Kasumi-1 (cell line): ENCODE measurements around the gene ZBED2.
"Not testable (repeated sequence)": the region's sequence is repeated elsewhere in the genome, so short reads cannot be mapped to it uniquely, and the experiment has no call there.

Source experiments
- DNase-seq, 2 experiments: peaks; one replicate each; lab custom pipeline; 2025; lab: John Stamatoyannopoulos, UW

Gene ZBED2, protein sequence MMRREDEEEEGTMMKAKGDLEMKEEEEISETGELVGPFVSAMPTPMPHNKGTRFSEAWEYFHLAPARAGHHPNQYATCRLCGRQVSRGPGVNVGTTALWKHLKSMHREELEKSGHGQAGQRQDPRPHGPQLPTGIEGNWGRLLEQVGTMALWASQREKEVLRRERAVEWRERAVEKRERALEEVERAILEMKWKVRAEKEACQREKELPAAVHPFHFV

DNA sequence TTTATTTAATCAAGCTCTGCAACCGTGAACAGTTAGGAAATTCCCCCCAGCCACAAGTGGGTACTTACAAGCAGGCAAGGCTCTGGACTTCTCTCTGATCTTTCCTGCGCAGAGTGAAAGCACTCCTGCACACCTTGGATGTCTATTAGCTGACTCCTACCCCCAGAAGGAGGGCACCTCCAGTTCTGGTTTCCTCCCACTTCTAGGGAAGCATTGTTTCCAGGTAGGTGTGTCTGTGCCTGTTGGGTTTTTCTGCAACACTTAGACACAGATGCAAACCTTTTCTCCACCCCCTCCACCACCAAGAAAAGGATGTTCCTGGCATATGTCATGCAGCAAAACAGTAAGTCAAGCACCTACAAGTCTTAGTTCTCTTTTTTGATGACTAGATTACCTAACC lies at the start of gene ZBED2:
TSS of gene ZBED2 (minus strand) at position 115 of the 400 bp plus-strand sequence. CDS start 1,145 bp downstream, outside the sequence.
- no peak for DNase-seq

DNA sequence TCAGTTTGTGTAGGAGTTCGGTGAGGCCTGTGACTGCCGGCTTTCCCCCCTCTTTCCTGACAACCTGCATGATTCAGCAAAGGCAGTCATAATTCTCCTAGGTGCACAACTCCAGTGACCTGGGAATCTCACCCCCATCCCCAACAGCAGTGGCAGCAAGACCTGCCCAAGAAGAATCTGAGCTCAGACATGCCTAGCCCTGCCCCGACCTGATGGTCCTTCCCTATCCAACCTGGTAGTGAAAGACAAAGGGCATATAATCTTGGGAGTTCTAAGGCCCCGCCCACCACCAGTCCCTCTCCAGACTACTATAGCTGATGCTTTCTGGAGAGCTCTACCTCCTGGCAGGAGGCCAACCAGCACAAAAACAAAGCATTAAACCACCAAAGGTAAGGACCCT lies 44.2 kb upstream of the ZBED2 start:
- DNase-seq = no peak

DNA sequence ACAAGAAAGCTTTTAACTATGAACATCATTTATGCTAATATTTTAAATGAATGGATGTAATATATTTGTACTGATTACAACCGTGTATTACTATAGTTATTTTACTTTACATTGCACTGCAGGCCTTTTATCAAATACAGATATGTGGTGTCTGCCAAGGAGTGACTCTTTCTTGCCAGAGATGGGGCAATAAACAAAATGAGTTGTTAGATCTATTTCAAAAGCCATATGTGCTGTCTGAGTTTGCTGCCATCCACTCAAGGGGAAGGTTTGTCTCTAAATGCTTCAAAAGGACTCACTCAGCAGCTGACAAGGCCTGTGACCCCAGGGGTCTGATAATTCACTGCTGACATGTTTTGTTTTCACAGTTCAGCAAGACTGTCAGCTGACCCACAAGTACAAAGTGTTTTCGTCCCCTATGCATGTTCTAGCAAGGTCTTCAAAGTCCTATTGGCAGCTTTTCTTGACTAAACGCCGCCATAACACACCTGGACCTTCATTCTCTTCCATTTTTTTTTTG lies 41.3 kb upstream of the ZBED2 start:
- DNase-seq = no peak

DNA sequence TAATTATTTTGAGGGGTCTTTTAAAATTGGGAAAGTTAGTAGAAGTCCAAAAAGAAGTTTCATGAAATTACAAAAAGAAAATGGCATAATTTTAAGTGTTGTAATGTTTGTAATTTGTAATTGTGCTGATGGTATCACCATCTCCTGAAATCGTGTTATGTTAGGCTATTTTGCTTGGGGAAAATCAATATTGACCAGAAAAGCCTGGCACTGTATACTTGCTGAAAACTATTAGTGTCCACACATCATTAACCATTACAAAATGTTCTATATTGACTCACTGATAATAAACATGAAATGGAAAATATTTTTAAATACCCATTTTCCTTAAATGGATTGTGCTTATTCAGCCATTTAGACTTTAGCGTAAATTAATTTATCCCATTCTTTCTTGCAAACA lies 40.3 kb upstream of the ZBED2 start:
- no peak for DNase-seq

DNA sequence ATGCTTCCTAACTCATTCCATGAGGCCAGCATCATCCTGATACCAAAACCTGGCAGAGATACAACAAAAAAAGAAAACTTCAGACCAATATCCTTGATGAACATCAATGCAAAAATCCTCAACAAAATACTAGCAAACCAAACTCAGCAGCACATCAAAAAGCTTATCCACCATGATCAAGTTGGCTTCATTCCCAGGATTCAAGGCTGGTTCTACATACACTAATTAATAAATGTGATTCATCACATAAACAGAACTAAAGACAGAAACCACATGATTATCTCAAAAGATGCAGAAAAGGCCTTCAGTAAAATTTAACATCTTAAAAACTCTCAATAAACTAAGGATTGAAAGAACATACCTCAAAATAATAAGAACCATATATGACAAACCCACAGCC lies 35.5 kb upstream of the ZBED2 start:
- not testable (repeated sequence) for DNase-seq

DNA sequence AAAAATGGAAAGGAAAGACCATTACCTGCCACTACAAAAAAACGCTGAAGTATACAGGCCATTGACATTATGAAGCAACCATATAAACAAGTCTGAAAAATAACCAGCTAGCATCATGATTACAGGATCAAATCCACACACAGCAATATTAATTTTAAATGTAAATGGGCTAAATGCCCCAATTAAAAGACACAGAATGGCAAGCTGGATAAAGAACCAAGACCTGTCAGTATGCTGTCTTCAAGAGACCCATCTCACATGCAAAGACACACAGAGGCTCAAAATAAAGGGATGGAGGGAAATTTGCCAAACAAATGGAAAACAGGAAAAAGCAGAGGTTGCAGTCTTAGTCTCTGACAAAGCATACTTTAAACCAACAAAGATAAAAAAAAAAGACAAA lies 33.9 kb upstream of the ZBED2 start:
- not testable (repeated sequence) for DNase-seq

DNA sequence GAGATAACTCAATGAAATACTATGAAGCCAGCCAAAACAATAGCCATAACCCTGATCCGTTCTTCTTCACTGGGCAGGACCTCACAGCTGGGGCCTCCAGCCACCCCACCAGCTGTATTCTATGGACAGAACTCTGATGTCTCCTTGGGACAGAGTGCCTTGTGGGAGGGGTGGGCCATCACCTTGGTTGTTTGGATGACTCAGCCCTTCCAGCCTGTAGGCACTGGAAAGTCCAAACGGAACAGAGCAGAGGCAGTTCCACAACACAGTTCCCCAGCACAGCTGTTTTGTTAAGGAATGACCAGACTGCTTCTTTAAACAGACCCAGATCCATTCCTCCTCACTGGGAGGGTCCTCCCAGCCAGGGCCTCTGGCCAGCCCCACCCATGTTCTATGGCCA lies 31.9 kb upstream of the ZBED2 start:
- DNase-seq = no peak

DNA sequence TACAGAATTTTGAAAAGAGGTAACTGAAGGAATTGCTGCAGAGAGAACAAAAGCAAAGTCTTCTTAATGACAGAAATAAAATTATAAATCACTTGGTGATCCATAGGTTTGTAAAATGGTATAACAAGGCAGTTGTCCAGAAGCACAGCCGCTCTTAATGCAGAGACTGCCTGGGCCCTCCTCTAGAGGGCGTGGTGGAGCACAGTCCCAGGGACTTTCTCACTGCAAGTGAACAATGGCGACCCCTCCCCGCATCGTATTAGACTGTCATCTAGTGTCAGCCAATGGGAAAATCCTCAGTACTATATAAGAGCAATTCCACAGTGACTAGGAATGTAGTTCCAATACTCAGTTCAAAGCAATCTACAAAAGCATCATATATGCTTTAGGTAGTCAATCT lies 26.4 kb upstream of the ZBED2 start:
- DNase-seq = no peak

DNA sequence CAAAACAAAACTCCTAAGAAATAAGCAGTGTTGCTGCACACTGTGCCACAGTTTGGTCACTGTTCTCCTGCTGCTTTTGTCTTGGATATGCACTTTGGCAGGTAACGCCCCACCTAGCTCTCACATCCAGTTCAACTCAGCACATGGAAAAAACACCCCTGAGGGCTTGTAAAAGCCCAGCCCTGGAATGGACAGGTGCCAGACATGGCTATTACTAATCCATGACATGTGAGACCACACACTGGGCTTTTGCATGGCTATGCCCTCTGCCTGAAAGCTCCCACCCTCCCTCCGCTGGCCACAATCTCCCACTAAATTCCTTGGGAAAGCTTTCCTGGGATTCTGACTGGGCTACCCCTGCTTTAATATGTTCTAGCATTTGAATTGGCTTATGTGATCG lies 24.7 kb upstream of the ZBED2 start:
- no peak for DNase-seq

DNA sequence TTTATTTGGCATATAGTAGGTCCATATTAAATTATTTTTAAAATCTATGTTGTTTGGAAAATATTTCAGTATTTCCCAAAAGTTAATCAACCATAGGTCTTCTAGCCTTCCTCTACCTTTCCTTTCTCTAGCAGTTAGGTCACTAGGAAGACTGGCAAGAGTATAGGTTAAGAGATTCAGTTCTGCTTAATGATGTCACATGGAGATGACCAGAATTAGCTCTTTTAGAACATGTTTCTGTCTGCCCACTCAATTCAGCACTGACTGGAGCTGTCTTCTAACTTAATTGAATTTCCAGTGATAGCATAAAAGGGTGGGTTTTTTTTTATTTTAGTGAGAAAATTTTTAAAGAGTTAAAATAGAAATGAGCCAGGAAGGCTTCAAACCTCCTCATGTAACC lies 23.8 kb upstream of the ZBED2 start:
- DNase-seq = no peak

DNA sequence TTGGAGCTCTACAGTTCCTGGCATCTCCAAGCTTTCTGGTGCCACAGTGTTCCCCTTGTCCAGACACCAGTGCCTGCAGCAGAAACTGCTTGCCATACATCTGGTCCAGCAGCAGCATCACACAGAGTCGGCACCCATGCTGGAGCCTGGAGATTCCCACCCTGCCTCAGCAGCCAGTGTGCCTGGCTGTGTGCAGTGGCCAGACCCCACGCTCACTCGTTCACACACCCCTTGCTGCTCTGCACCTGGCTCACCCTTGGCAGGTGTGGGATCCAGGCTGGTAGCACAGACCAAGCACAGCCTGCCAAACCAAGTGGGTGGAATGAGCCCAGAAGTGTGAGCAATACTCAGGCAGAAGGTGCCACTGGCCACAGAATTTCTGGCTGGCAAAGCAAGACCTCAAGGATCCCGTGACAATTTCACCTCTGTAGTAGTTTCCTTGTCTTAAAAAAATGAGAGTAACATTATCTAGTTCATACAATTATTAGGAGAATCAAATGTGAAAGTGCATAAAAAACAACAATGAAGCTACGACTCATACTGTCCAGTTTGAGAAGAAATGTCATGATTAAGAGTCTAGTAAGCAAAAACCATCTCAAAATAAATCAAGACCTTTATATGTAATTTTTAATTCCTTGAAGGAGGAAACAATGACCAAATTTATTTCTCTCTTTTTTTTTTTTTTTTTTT lies 22.9 kb upstream of the ZBED2 start:
- DNase-seq = no peak

DNA sequence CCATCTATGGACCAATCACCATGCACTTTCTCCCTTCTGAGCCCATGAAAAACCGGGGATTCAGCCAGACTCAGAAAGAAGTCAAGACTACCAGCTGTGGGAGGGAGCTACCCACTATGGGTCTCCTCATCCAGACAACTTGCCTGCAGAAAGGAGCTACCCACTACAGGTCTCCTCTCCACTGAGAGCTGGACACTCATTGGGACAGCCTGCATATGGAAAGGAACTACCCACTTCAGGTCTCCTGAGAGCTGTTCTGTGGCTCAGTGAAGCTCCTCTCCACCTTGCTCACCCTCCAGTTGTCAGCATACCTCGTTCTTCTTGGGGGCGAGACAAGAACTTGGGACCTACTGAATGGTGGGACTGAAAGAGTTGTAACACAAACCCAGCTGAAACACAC lies 22.3 kb upstream of the ZBED2 start:
- DNase-seq = no peak

DNA sequence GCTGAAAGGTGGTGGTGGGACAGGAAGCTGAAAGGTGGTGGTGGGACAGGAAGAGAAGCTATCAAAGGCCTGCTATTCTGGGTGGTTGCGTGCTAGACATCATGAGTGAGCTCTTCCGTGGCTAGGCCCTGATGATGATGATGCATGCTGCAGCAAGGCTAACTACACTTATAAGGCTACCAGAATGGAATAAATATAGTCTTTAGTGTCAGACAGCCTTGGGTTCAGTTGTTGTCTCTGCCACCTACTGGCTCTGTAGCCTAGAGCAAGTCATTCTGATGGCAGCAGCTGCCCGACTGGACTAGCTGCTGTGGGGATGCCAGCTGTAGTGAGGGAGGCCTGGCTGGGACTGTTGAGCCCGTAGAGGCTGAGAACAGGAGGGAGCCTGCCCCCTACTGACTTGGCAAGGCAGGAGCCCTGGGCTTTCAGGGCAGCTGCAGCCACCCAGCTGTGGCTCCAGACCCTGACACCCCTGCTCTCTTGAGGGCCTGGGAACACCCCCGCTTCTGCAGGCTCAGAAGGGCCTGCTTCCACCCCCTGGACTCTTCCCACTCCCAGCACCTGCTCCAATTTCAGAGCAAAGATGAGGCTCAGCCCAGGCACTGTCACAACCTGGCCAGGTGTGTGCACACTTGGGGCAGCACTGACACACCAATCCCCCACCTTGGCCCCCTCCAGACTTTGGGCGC lies 21.4 kb upstream of the ZBED2 start:
- no peak for DNase-seq

DNA sequence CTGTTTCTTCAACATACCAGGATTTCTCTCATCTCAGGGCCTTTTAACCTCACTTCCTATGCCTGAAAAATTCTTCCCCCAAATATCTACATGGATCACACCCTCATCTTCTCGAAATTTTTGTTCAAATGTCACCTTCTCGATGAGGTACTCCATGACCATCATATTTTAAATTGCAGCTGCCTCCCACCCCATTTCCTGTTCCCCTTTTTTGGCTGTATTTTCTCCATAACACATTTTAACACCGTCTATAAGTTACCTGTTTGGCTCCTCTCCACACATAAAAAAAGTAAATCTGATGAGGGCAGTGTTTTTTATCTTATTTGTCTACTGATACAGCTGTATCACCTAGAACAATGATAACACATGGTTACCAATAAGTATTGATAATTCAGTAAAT lies 20.7 kb upstream of the ZBED2 start:
- DNase-seq = no peak

DNA sequence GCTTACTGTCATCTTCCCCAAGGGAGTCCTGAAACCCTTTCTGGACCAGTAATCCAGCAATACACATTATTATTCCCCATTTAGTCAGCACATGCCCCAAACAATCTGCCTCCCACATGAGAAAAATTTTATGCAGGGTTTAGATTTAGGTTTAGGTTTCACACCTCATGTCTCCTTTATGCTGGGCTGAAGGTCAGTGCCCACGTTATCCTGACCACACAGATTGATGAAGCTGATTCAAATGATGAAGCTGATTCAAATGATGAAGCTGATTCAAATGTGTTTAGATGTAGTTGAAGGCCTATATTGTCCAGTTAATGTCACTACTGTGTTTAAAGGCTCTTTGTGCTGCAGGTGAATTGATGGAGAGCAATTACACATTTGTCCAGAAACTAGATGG lies 18.1 kb upstream of the ZBED2 start:
- DNase-seq = no peak

DNA sequence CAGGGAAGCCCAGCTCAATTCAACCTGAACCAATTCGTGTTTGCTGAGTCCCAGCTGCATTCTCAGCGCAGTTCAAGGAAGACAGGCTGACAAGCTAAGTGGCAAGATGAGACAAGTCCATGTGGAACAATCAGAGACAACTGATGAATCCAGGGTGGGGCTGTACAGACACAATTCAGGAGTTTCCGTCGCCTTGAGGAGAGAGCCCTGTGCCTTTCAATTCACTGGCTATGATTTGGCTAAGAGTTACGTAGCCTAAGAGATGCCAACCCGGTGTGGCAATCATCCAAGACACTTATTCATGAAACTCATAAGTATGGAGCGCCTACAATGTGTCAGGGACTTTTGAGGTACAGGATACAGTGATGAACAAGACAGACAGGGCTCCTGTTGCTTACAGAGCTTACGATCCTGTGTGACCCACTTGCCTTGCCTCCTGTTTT lies 15.5 kb upstream of the ZBED2 start:
- no peak for DNase-seq

DNA sequence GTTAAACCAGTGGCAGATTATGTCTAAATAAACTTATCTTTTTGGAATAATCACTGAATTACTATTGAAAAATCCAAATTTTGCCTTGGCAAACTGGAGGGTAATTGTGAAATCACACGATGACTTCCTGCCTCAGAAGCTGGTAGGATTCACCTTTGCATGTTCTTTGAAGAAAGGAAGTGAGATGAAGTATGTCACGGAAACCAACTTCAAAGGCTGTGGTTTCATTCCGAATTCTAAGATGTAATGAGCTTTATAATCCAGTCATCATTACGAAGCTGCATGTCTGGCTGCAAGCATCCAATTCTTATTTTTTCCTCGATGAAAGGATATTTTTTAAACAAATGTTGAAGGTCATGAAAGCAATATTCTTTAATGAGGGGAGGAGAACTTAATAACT lies 15.0 kb upstream of the ZBED2 start:
- no peak for DNase-seq

DNA sequence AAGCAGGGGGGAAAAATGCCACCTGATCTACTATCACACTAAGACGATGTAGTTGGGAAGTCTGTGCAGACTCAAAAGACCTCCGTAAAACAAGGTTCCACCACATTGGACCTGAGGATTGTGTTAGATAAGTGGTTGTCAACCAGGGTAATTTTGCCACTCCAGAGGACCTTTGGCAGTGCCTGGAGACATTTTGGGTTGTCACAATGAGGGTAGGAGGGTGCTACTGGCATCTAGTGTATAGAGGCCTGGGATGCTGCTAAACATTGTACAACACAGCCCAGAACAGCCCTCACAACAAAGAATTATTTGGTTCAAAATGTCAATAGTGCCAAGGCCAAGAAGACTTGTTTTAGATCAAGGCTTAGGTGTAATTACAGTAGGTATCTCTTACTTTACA lies 14.6 kb upstream of the ZBED2 start:
- DNase-seq = no peak

DNA sequence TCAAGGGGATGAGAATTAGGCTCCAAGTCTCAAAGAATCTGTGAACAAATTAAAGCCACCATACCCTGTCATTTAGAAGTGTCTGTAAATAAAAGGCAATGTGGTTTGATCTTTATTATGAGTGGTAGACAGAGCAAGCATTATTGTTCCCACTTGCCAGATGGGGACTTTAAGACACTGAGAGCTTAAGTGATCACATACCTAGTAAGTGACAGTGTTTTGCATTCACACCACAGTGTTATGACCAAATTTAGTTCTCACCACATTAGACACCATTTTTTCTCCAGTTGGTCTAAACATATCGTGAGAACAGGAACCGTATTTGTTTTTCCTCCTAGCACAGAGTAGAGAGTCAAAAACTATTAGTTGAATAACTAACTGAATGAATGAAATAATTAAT lies 13.2 kb upstream of the ZBED2 start:
- no peak for DNase-seq

DNA sequence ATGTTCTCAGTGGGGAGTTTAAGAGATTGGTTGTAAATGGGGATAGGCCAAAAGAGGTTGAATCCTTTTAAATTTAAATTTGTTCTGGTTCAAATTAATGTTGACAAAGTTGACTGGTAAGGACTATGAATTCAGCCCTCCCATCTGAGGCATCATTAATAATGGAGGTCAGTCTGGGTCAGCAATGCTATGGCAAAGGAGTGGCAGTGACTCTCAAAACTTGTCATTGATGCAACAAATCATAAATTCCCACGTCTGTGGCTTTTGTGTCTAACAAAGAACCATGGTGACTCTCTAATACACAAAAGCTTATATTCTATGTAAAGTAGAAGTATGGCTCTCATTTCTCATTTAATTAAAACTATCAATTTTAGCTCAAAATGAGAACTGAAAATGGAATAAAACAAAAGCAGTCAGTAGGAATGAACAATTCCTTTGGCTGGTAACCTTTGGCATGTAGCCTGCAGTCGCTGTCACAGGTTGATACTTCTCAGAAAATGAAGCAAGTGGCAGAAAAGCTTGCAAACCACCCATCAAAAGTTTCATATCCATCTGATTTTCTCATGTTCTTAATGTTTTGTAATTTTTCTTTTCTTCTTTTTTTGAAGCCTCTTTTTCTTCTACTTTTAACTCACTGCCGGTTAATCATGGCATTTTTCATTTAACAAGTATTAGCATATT lies 12.2 kb upstream of the ZBED2 start:
- no peak for DNase-seq

DNA sequence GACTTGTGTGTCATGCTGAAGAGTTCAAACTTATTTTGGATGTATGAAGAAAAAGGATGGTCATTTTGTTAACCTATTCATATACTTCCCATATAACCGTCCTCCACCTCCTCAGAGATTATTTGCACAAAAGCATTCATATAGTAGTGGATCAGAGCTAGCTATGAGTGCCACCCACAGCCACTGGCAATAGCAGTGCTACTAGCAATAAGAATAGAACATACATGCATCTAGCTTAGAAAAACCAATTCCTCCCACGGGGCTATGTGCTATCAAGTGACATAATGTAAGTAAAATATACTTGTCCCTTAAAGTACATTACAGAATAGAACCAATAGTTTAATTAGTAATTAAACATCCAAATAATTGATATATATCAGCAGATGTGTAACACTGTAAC lies 10.3 kb upstream of the ZBED2 start:
- no peak for DNase-seq

DNA sequence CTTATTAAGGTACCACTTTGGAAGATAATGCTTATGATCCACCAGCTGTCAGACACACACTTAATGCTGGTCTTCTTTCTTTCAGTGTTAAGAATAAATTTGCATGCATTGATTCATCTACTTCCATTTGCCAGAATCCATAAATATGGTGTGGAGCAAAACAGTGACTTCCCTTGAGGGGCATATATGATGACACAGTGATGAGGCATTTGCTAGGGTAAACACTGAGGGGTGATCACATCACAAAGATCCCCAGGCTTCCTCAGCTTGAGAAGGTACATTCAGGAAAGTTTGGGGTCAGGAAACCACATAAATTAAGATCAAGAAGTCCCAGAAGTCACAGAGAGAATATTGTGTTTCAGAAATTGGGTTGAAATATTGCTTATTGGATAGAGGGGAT lies 9.9 kb upstream of the ZBED2 start:
- DNase-seq = no peak

DNA sequence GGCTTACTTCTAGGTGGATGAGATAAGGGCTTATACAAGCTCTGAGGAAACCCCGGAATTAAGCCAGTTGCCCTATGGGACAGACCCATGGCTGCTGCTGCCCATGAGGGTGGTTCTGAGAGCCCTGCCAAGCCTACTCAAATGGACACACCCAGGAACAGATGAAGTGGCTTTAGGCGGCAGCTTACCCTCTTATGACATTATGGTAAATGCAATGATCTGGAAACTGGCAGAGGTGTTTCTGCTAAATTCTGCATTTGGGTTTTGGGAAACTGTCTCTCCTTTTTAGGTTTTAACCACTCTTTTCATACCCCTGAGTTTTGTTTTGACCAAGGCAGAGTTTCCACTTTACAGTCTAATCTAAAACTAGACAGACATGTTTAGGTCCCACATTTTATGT lies 9.0 kb upstream of the ZBED2 start:
- no peak for DNase-seq
